ENCODE data around the gene TTC33. TPM values are rescaled to one million over a fixed set of nuclear protein-coding genes. Genes with fewer than 3 reads are reported as not detected.

Gene TTC33
- total and polyA plus RNA-seq, 2 of the 13 experiments (the other 11 are each of a cell fraction or from before 2014, with no cell fraction given): 4.5 to 20.0 TPM

- TF ChIP-seq ZBTB7B (CRISPR knock-in tag; IDR thresholded peaks at IDR 0.05) (no peak), YY1 (IDR thresholded peaks at IDR 0.05; ENCODE audit: insufficient read depth, insufficient replicate concordance, low read depth, low read length) (no peak), SATB2 (CRISPR knock-in tag; IDR thresholded peaks at IDR 0.05) (no peak), ELF1 (CRISPR knock-in tag; IDR thresholded peaks at IDR 0.05) (no peak), CCAR2 (optimal IDR thresholded peaks at IDR 0.05; ENCODE audit: low read depth, low read length) (no peak), ZNF550 (CRISPR knock-in tag; IDR thresholded peaks at IDR 0.05; ENCODE audit: borderline replicate concordance) (no peak), MED1 (CRISPR knock-in tag; IDR thresholded peaks at IDR 0.05) (no peak), ZNF564 (CRISPR knock-in tag; IDR thresholded peaks at IDR 0.05) (no peak)
- DNase-seq (ENCODE audit: low spot score) (no peak), ATAC-seq (no peak), FAIRE-seq (no peak)
- ChIA-PET CTCF (ENCODE audit: low intra/inter-chr PET ratio, low total read pairs) (no interaction called here), POLR2A (no interaction called here)
- BruUV-seq (replicated peaks): no TSS peak
- intact Hi-C loops (cut with micrococcal nuclease; ENCODE audit: unreplicated experiment) (no loop called here), in situ Hi-C loops (cut with HindIII; ENCODE audit: extremely low pct_ligation_motif_present, low pct_unique_long_range_greater_than_20kb) (no loop called here)
- WGBS (ENCODE audit: low lambda C conversion rate): 23% methylated on average over 2 of the region's 2 CpGs
- no peaks in the 10 kb centered on the region for H3K9me3 ChIP-seq (ENCODE audit: low read length)
- H4K20me1 ChIP-seq (ENCODE audit: insufficient read depth, low read length): no peaks in the 10 kb centered on the region
- no peaks in the 10 kb centered on the region for H3K4me1 ChIP-seq (ENCODE audit: insufficient read depth, low read length)
- H3K4me3 ChIP-seq (replicated peaks in 1 of 3; ENCODE audit: insufficient read depth in 1 of 3, low read depth in 2 of 3, low read length in 3 of 3): no peak overlapping the region
- no peak overlapping the region for H3K9ac ChIP-seq (ENCODE audit: insufficient read depth, low read depth, low read length)
- H3K79me2 ChIP-seq (ENCODE audit: insufficient read depth, low read length): no peaks in the 10 kb centered on the region
- H2AFZ ChIP-seq (ENCODE audit: low read length): no peak overlapping the region
- H3K27me3 ChIP-seq (ENCODE audit: control insufficient read depth in 1 of 2, insufficient read depth in 2 of 2, low read length in 2 of 2): no peaks in the 10 kb centered on the region; a peak in 1 of 5 replicates
- no peaks in the 10 kb centered on the region for H3K36me3 ChIP-seq (replicated peaks in 1 of 2; ENCODE audit: control insufficient read depth in 1 of 2, insufficient read depth in 2 of 2, low read length in 2 of 2)
- no peak overlapping the region for H3K4me2 ChIP-seq (ENCODE audit: low read depth, low read length)
- no peak overlapping the region for H3K27ac ChIP-seq (ENCODE audit: extremely low read length, insufficient read depth, low read length)
These were observed 248.7 kb downstream of the TTC33 start for GRCh38 chr5:40507095-40507494.

GRCh38 chr5:40505031-40505430 lies 250.7 kb downstream of the TTC33 start:
- H3K9me3 ChIP-seq (ENCODE audit: low read length): no peaks in the 10 kb centered on the region
- H3K27ac ChIP-seq (ENCODE audit: extremely low read length, insufficient read depth, low read length): no peak overlapping the region
- intact Hi-C loops (cut with micrococcal nuclease; ENCODE audit: unreplicated experiment): no loop called here
- ChIA-PET CTCF (ENCODE audit: low intra/inter-chr PET ratio, low total read pairs) (no interaction called here), POLR2A (no interaction called here)
- ATAC-seq (no peak), DNase-seq (ENCODE audit: low spot score) (no peak), FAIRE-seq (no peak)
- H3K4me1 ChIP-seq (ENCODE audit: insufficient read depth, low read length): peaks cover 2% of the 10 kb centered on the region; the same call in 1 of the 2 replicates
- H3K36me3 ChIP-seq (replicated peaks in 1 of 2; ENCODE audit: control insufficient read depth in 1 of 2, insufficient read depth in 2 of 2, low read length in 2 of 2): no peaks in the 10 kb centered on the region
- H2AFZ ChIP-seq (ENCODE audit: low read length): no peak overlapping the region
- H3K27me3 ChIP-seq (ENCODE audit: control insufficient read depth in 1 of 2, insufficient read depth in 2 of 2, low read length in 2 of 2): no peaks in the 10 kb centered on the region; a peak in 1 of 5 replicates
- H3K79me2 ChIP-seq (ENCODE audit: insufficient read depth, low read length): no peaks in the 10 kb centered on the region
- H3K9ac ChIP-seq (ENCODE audit: insufficient read depth, low read depth, low read length): no peak overlapping the region
- no peak overlapping the region for H3K4me3 ChIP-seq (replicated peaks in 1 of 3; ENCODE audit: insufficient read depth in 1 of 3, low read depth in 2 of 3, low read length in 3 of 3)
- TF ChIP-seq ZSCAN29 (CRISPR knock-in tag; conservative IDR thresholded peaks at IDR 0.05): no peak
- no peak for TF ChIP-seq FOXA3 (CRISPR knock-in tag; IDR thresholded peaks at IDR 0.05)
- no peak for TF ChIP-seq ZBTB3 (CRISPR knock-in tag; IDR thresholded peaks at IDR 0.05; ENCODE audit: borderline replicate concordance, low read depth)
- no peak for TF ChIP-seq MAFG (CRISPR knock-in tag; IDR thresholded peaks at IDR 0.05)
- no peak for TF ChIP-seq ZNF704 (CRISPR knock-in tag; IDR thresholded peaks at IDR 0.05; ENCODE audit: borderline replicate concordance)
- no peak for TF ChIP-seq HDAC2 (CRISPR knock-in tag; IDR thresholded peaks at IDR 0.05)
- TF ChIP-seq CSRNP2 (CRISPR knock-in tag; conservative IDR thresholded peaks at IDR 0.05; ENCODE audit: low read depth): no peak
- no peak overlapping the region for H3K4me2 ChIP-seq (ENCODE audit: low read depth, low read length)
- in situ Hi-C loops (cut with HindIII; ENCODE audit: extremely low pct_ligation_motif_present, low pct_unique_long_range_greater_than_20kb): no loop called here
- H4K20me1 ChIP-seq (ENCODE audit: insufficient read depth, low read length): no peaks in the 10 kb centered on the region
- no TSS peak for BruUV-seq (replicated peaks)
- WGBS (ENCODE audit: low lambda C conversion rate): 26% methylated on average over 4 of the region's 4 CpGs
